ENCODE results near the gene MAPK8IP2. TPM values are rescaled to one million over a fixed set of nuclear protein-coding genes. Genes with fewer than 3 reads are reported as not detected.

MAPK8IP2 gene
- total RNA-seq, 5 donors from 2014 or later (not counting 1 experiment from before 2014, with no cell fraction given): 0.13 to 0.55 (median 0.39) TPM

DNA sequence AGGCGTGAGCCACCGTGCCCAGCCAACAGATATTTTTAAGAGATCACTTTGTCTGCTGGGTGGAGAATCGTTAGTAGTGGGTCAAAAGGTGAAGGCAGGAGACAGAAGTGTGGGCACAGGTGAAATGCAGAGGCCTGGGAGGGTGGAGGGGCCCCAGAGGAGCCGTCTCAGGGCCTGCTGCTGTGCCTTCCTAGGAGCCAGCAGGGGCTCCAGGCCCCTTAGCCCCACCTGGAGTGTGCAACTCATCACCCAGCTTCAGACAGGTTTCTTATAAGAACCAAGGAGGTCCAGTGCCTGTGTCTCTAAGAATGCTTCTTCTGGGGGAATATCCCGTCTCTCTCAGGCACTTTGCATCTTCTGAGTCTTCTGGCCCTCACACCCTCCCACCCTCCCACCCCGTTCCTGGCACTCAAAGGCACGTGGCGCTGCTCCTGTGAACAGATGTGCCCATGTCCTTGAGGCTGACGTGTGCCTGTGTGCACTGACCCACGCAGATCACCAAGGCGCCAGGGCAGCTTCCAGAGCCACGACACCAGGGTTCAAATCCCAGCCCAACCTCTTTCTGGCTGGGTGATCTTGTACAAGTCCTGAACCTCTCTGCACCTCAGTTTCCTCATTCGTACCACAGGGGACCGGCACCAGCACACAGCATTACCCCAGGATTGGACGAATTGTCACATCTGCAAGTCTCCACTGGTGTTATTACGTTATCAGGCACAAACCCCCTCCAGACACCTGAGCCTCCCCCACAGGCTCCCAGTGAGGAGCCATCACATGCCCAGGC, 23.9 kb downstream of the MAPK8IP2 start:
- CTCF ChIA-PET: no interaction called here
- no peaks in the 10 kb centered on the region for H3K27me3 Mint-ChIP-seq
- ATAC-seq (replicated peaks in 1 of 4) (no peak), DNase-seq (no peak)
- H3K27ac Mint-ChIP-seq: peak overlapping the region in 1 of 2 donors; percentile 70
- H3K4me1 Mint-ChIP-seq: peaks cover 53 to 56% (median 54%) of the 10 kb centered on the region in 3 donors
- H3K4me3 Mint-ChIP-seq: peak overlapping the region in 2 of 3 donors; percentile 20 to 21
- Histone ChIP-seq H3K4me1 (ENCODE audit: control insufficient read depth in 1 of 2, extremely low read depth in 1 of 2, insufficient read depth in 2 of 2, low read length in 2 of 2) (peaks cover 31 to 65% of the 10 kb centered on the region in 2 experiments), H3K4me3 (ENCODE audit: control insufficient read depth in 1 of 2, extremely low read depth in 1 of 2, low read length in 1 of 2) (no peak overlapping the region), H3K27me3 (replicated peaks in 1 of 2; ENCODE audit: control insufficient read depth in 2 of 2, extremely low read depth in 1 of 2, insufficient read depth in 2 of 2, low read length in 1 of 2) (no peaks in the 10 kb centered on the region), H3K36me3 (ENCODE audit: control insufficient read depth in 2 of 2, extremely low read depth in 1 of 2, insufficient read depth in 1 of 2, low read length in 1 of 2) (peaks cover 2 to 17% of the 10 kb centered on the region in 2 donors), H3K9me3 (no peaks in the 10 kb centered on the region), H3K27ac (ENCODE audit: low read length) (no peak overlapping the region)
- POLR2A ChIA-PET: interaction anchor here in 1 of 2 donors (0.6 kb wide), 1 partner anchor 641 kb away, joined by 3 read pairs; no protein-coding TSS in a partner anchor
- H3K9me3 Mint-ChIP-seq: no peaks in the 10 kb centered on the region
- H3K36me3 Mint-ChIP-seq: peaks cover 3% of the 10 kb centered on the region
- 92% methylated on average over 13 of the region's 16 CpGs for WGBS (ENCODE audit: insufficient coverage)

- Histone ChIP-seq H3K4me3 (ENCODE audit: control insufficient read depth in 1 of 2, extremely low read depth in 1 of 2, low read length in 1 of 2) (no peak overlapping the region), H3K4me1 (ENCODE audit: control insufficient read depth in 1 of 2, extremely low read depth in 1 of 2, insufficient read depth in 2 of 2, low read length in 2 of 2) (peaks cover 28 to 59% of the 10 kb centered on the region in 2 experiments), H3K27me3 (replicated peaks in 1 of 2; ENCODE audit: control insufficient read depth in 2 of 2, extremely low read depth in 1 of 2, insufficient read depth in 2 of 2, low read length in 1 of 2) (no peaks in the 10 kb centered on the region), H3K9me3 (no peaks in the 10 kb centered on the region), H3K27ac (ENCODE audit: low read length) (no peak overlapping the region), H3K36me3 (ENCODE audit: control insufficient read depth in 2 of 2, extremely low read depth in 1 of 2, insufficient read depth in 1 of 2, low read length in 1 of 2) (peaks cover 2 to 17% of the 10 kb centered on the region in 2 donors)
- DNase-seq: no peak
- POLR2A ChIA-PET: interaction anchor here in 1 of 2 donors (0.6 kb wide), 1 partner anchor 641 kb away, joined by 3 read pairs; no protein-coding TSS in a partner anchor
- ATAC-seq (replicated peaks in 1 of 4): no peak
- no peak overlapping the region for H3K4me3 Mint-ChIP-seq
- H3K36me3 Mint-ChIP-seq: peaks cover 3% of the 10 kb centered on the region
- peak overlapping the region in 1 of 2 donors; percentile 31 for H3K27ac Mint-ChIP-seq
- H3K4me1 Mint-ChIP-seq: peaks cover 53 to 56% (median 54%) of the 10 kb centered on the region in 3 donors
- CTCF ChIA-PET: interaction anchor here in 1 of 2 donors (0.5 kb wide), 1 partner anchor 113 kb away, joined by 5 read pairs; no protein-coding TSS in a partner anchor
- H3K27me3 Mint-ChIP-seq: no peaks in the 10 kb centered on the region
- WGBS (ENCODE audit: insufficient coverage): 99% methylated on average over 12 of the region's 14 CpGs
- H3K9me3 Mint-ChIP-seq: no peaks in the 10 kb centered on the region
Measured at GRCh38 chr22:50625131-50625567, 24.6 kb downstream of the MAPK8IP2 start.

DNA sequence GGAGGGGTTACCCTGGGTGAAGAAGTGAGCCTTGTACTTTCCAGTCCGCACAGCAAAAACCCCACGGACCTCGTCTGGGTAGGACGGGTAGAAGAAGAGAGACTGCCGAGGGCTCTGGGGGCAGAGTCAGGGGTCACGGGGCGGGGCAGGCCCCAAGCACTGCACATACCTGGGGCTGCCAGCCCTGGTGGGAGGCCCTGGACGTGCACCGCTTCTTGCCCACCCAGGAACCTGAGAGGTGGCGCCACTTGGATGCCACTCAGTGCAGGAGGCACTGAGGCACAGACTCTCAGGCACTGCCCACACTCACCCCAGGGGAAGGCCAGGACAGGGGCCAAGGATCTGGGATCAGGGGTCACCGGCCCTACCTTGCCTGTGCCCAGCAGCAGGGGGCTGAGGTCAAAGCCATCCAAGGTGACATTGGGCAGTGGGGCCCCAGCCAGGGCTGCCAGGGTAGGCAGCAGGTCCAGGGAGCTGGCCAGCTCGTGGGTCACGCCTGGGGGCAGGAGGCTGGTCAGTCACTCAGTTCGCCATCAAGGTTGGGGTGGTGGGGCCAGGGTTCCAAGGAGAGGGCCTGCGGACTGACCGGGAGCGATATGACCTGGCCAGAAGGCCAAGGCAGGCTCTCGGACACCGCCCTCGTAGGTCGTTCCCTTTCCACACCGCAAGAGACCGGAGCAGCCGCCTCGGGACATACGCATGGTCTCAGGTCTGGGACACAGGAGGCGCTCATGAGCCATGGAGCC, 25.1 kb downstream of the MAPK8IP2 start:
- H3K4me3 ChIP-seq (ENCODE audit: control insufficient read depth in 1 of 2, extremely low read depth in 1 of 2, low read length in 1 of 2): no peak overlapping the region
- DNase-seq (no peak), ATAC-seq (replicated peaks in 1 of 4) (no peak)
- no peak overlapping the region for H3K27ac Mint-ChIP-seq
- H3K27me3 Mint-ChIP-seq: no peaks in the 10 kb centered on the region
- ChIA-PET POLR2A (interaction anchor here in 1 of 2 donors (0.6 kb wide), 1 partner anchor 642 kb away, joined by 3 read pairs; no protein-coding TSS in a partner anchor), CTCF (interaction anchor here in 1 of 2 donors (0.5 kb wide), 1 partner anchor 114 kb away, joined by 5 read pairs; no protein-coding TSS in a partner anchor)
- H3K36me3 ChIP-seq (ENCODE audit: control insufficient read depth in 2 of 2, extremely low read depth in 1 of 2, insufficient read depth in 1 of 2, low read length in 1 of 2): peaks cover 2 to 17% of the 10 kb centered on the region in 2 donors
- H3K9me3 Mint-ChIP-seq: no peaks in the 10 kb centered on the region
- no peaks in the 10 kb centered on the region for H3K9me3 ChIP-seq
- H3K4me3 Mint-ChIP-seq: no peak overlapping the region
- no peaks in the 10 kb centered on the region for H3K27me3 ChIP-seq (replicated peaks in 1 of 2; ENCODE audit: control insufficient read depth in 2 of 2, extremely low read depth in 1 of 2, insufficient read depth in 2 of 2, low read length in 1 of 2)
- WGBS (ENCODE audit: insufficient coverage): 96% methylated on average over 25 of the region's 27 CpGs
- H3K4me1 ChIP-seq (ENCODE audit: control insufficient read depth in 1 of 2, extremely low read depth in 1 of 2, insufficient read depth in 2 of 2, low read length in 2 of 2): peaks cover 25 to 54% of the 10 kb centered on the region in 2 experiments
- peaks cover 3% of the 10 kb centered on the region for H3K36me3 Mint-ChIP-seq
- H3K27ac ChIP-seq (ENCODE audit: low read length): no peak overlapping the region
- H3K4me1 Mint-ChIP-seq: peaks cover 50 to 51% (median 51%) of the 10 kb centered on the region in 3 donors

DNA sequence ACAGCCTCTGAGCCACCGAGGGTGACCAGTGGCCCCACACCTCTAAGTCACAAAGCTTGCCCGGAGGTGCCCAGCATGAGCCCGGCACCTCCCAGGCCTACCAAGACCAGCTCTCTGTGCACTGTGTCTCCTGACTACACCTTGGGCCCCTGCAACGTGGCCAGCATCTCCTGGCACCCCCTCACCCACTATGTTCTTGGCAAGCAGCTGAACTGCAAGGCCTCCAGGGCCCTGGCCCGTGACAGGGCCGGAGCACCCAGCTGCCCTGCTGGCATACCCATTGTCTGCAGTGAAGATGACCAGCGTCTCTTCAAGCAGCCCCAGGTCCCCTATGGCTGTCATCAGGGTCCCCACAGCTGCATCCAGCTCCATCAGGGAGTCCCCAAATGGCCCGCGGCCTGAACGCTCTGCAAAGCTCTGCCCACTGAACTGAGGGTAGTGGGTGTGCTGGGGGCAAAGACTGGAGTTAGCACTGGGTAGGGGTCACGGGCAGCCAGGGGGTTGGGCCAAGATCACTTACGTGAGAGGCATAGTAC, 25.8 kb downstream of the MAPK8IP2 start:
- no peaks in the 10 kb centered on the region for H3K9me3 ChIP-seq
- Mint-ChIP-seq H3K36me3 (peaks cover 3% of the 10 kb centered on the region), H3K27ac (peak overlapping the region in 1 of 2 donors; percentile 77), H3K4me3 (peak overlapping the region; percentile 53 to 98 (median 71)), H3K9me3 (no peaks in the 10 kb centered on the region), H3K27me3 (no peaks in the 10 kb centered on the region), H3K4me1 (peaks cover 43 to 45% (median 45%) of the 10 kb centered on the region in 3 donors)
- no peak for ATAC-seq (replicated peaks in 1 of 4)
- no peaks in the 10 kb centered on the region for H3K27me3 ChIP-seq (replicated peaks in 1 of 2; ENCODE audit: control insufficient read depth in 2 of 2, extremely low read depth in 1 of 2, insufficient read depth in 2 of 2, low read length in 1 of 2)
- H3K36me3 ChIP-seq (ENCODE audit: control insufficient read depth in 2 of 2, extremely low read depth in 1 of 2, insufficient read depth in 1 of 2, low read length in 1 of 2): peaks cover 2 to 17% of the 10 kb centered on the region in 2 donors
- peaks cover 19 to 47% of the 10 kb centered on the region in 2 experiments for H3K4me1 ChIP-seq (ENCODE audit: control insufficient read depth in 1 of 2, extremely low read depth in 1 of 2, insufficient read depth in 2 of 2, low read length in 2 of 2)
- CTCF ChIA-PET: no interaction called here
- no peak overlapping the region for H3K4me3 ChIP-seq (ENCODE audit: control insufficient read depth in 1 of 2, extremely low read depth in 1 of 2, low read length in 1 of 2)
- DNase-seq: no peak
- 94% methylated on average over 12 of the region's 12 CpGs for WGBS (ENCODE audit: insufficient coverage)
- no peak overlapping the region for H3K27ac ChIP-seq (ENCODE audit: low read length)
- POLR2A ChIA-PET: no interaction called here

- no peaks in the 10 kb centered on the region for H3K27me3 Mint-ChIP-seq
- Histone ChIP-seq H3K27ac (ENCODE audit: low read length) (peak overlapping the region; percentile 73), H3K4me3 (ENCODE audit: control insufficient read depth in 1 of 2, extremely low read depth in 1 of 2, low read length in 1 of 2) (peak overlapping the region; percentile 77 to 92), H3K9me3 (no peaks in the 10 kb centered on the region), H3K36me3 (ENCODE audit: control insufficient read depth in 2 of 2, extremely low read depth in 1 of 2, insufficient read depth in 1 of 2, low read length in 1 of 2) (peaks cover 2 to 17% of the 10 kb centered on the region in 2 donors), H3K27me3 (replicated peaks in 1 of 2; ENCODE audit: control insufficient read depth in 2 of 2, extremely low read depth in 1 of 2, insufficient read depth in 2 of 2, low read length in 1 of 2) (no peaks in the 10 kb centered on the region), H3K4me1 (ENCODE audit: control insufficient read depth in 1 of 2, extremely low read depth in 1 of 2, insufficient read depth in 2 of 2, low read length in 2 of 2) (peaks cover 13 to 41% of the 10 kb centered on the region in 2 experiments)
- peaks cover 3% of the 10 kb centered on the region for H3K36me3 Mint-ChIP-seq
- POLR2A ChIA-PET: no interaction called here
- peak in 3 of 35 experiments; percentile 11 to 37 (median 26) for DNase-seq
- peak in 1 of 4 experiments; percentile 2 for ATAC-seq (replicated peaks in 1 of 4)
- H3K27ac Mint-ChIP-seq: peak overlapping the region; percentile 74 to 77
- H3K9me3 Mint-ChIP-seq: no peaks in the 10 kb centered on the region
- peaks cover 38 to 41% (median 38%) of the 10 kb centered on the region in 3 donors for H3K4me1 Mint-ChIP-seq
- CTCF ChIA-PET: no interaction called here
- H3K4me3 Mint-ChIP-seq: peak overlapping the region; percentile 77 to 98 (median 81)
- 81% methylated on average over 39 of the region's 42 CpGs for WGBS (ENCODE audit: insufficient coverage)
Measured at GRCh38 chr22:50626850-50627641, 26.5 kb downstream of the MAPK8IP2 start.
